Vagina (tissue), 2 donors: ENCODE data around the gene CASD1. TPM values are rescaled to one million over a fixed set of nuclear protein-coding genes. Genes with fewer than 3 reads are reported as not detected.

Source experiments
- DNase-seq, 2 donors: peaks; one replicate each; pipeline ENCODE4 v3.0.0-alpha.2; 2017; ENCODE audit errors: extremely low spot score in 2 of 2
- H3K27ac ChIP-seq: fragments of 200-600 bp; sonication (generic); one replicate; pipeline ENCODE4 v1.5.1; 2019
- H3K27me3 ChIP-seq: fragments of 200-600 bp; sonication (generic); one replicate; pipeline ENCODE4 v1.5.1; 2019
- H3K36me3 ChIP-seq, 2 donors: fragments of 200-600 bp; sonication (generic); one replicate each; pipeline ENCODE4 v1.5.1; 2017 to 2019
- H3K4me1 ChIP-seq: fragments of 200-600 bp; sonication (generic); one replicate; pipeline ENCODE4 v1.5.1; 2019
- H3K4me3 ChIP-seq, 2 donors: fragments of 200-600 bp; sonication (generic); 1 replicate in 1 of 2; 2 replicates in 1 of 2; pipeline ENCODE4 v1.5.1; 2016 to 2019
- H3K9me3 ChIP-seq: fragments of 200-600 bp; sonication (generic); one replicate; pipeline ENCODE4 v1.5.1; 2019
- CTCF ChIP-seq, 3 experiments: fragments of 450-650 bp in 2 of 3; fragments of 200-600 bp in 1 of 3; sonication (generic) in 1 of 3; IDR thresholded peaks; one replicate each; pipeline ENCODE4 v1.5.1; 2017 to 2019; ENCODE audit warnings: antibody characterized with exemption in 3 of 3, mild to moderate bottlenecking in 2 of 3, moderate library complexity in 2 of 3
- POLR2A ChIP-seq, 2 donors: fragments of 450-650 bp; IDR thresholded peaks; one replicate each; pipeline ENCODE4 v1.6.1; 2017; ENCODE audit warnings: antibody characterized with exemption in 2 of 2, mild to moderate bottlenecking in 2 of 2, moderate library complexity in 2 of 2
- POLR2AphosphoS5 ChIP-seq, 2 donors: sonication (generic); formaldehyde crosslinking; IDR thresholded peaks; one replicate each; pipeline ENCODE4 v1.9.0; 2017; ENCODE audit warnings: antibody characterized with exemption in 2 of 2, mild to moderate bottlenecking in 2 of 2, low read depth in 1 of 2; ENCODE audit not compliant: insufficient read depth in 1 of 2
- intact Hi-C: fragments of 100-400 bp; cut with DNase I; formaldehyde crosslinking; loops from one replicate; pipeline ENCODE4 v1.15.1; 2023
- total RNA-seq: library from RNA; depleted of rRNA; stranded (reverse); fragments of >200 nt; gene quantifications from one replicate; pipeline ENCODE4 v1.2.3, GENCODE V29; 2016

The CASD1 gene
- total RNA-seq, 1 donor from 2014 or later = 17.7 TPM

- H3K4me1 ChIP-seq = no peaks in the 10 kb centered on the region
- DNase-seq = no peak
- no peak overlapping the region for H3K4me3 ChIP-seq
- H3K27ac ChIP-seq = no peak overlapping the region
- intact Hi-C loops = no loop called here
- TF ChIP-seq POLR2A (IDR thresholded peaks at IDR 0.05) = no peak
- TF ChIP-seq POLR2AphosphoS5 (IDR thresholded peaks at IDR 0.05; ENCODE audit: insufficient read depth in 1 of 2, low read depth in 1 of 2) = no peak
- TF ChIP-seq CTCF (IDR thresholded peaks at IDR 0.05) = no peak
- no peaks in the 10 kb centered on the region for H3K36me3 ChIP-seq
- no peaks in the 10 kb centered on the region for H3K27me3 ChIP-seq
- no peaks in the 10 kb centered on the region for H3K9me3 ChIP-seq
Measured at GRCh38 chr7:94565247-94565894, 55.8 kb downstream of the CASD1 start.

DNA sequence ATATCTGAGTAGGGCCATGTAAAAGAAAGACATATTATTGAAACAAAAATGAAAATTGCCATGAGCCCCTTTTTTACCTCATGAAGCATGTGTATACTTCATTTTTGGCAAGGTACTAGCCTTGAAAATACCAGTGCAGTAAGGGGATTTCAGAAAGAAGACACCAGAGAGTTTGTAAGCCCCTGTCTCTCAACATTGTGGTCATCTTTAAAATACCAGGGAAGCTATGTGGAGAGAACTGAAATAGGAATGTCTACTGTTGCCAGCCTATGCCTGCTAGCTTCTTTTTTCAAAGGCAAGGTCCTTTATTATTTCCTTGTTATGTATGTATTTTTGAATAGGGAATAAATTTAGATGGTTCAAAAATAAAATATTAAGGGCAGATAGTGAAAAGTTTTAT is 57.8 kb downstream of the CASD1 start:
- TF ChIP-seq POLR2A (IDR thresholded peaks at IDR 0.05) = no peak
- no peak for TF ChIP-seq CTCF (IDR thresholded peaks at IDR 0.05)
- no peak for TF ChIP-seq POLR2AphosphoS5 (IDR thresholded peaks at IDR 0.05; ENCODE audit: insufficient read depth in 1 of 2, low read depth in 1 of 2)
- Histone ChIP-seq H3K9me3 (no peaks in the 10 kb centered on the region), H3K36me3 (no peaks in the 10 kb centered on the region), H3K27ac (no peak overlapping the region), H3K27me3 (no peaks in the 10 kb centered on the region), H3K4me1 (no peaks in the 10 kb centered on the region), H3K4me3 (no peak overlapping the region)
- DNase-seq = no peak
- intact Hi-C loops = no loop called here

GRCh38 chr7:94571816-94572215 is 62.2 kb downstream of the CASD1 start:
- DNase-seq = no peak
- Histone ChIP-seq H3K4me1 (no peaks in the 10 kb centered on the region), H3K36me3 (peaks cover 0 to 6% of the 10 kb centered on the region in 2 donors), H3K27ac (no peak overlapping the region), H3K4me3 (no peak overlapping the region), H3K27me3 (no peaks in the 10 kb centered on the region), H3K9me3 (peaks cover 12% of the 10 kb centered on the region)
- TF ChIP-seq POLR2A (IDR thresholded peaks at IDR 0.05) (no peak), CTCF (IDR thresholded peaks at IDR 0.05) (no peak), POLR2AphosphoS5 (IDR thresholded peaks at IDR 0.05; ENCODE audit: insufficient read depth in 1 of 2, low read depth in 1 of 2) (no peak)
- intact Hi-C loops = no loop called here

GRCh38 chr7:94575646-94576045 is 66.0 kb downstream of the CASD1 start:
- no peak for DNase-seq
- intact Hi-C loops = no loop called here

More at GRCh38 chr7:94575646-94576045, 66.0 kb downstream of the CASD1 start:
- Histone ChIP-seq H3K4me3 (no peak overlapping the region), H3K36me3 (peaks cover 0 to 6% of the 10 kb centered on the region in 2 donors), H3K9me3 (peaks cover 12% of the 10 kb centered on the region), H3K27me3 (no peaks in the 10 kb centered on the region), H3K27ac (no peak overlapping the region), H3K4me1 (no peaks in the 10 kb centered on the region)
- TF ChIP-seq POLR2A (IDR thresholded peaks at IDR 0.05) (no peak), CTCF (IDR thresholded peaks at IDR 0.05) (no peak), POLR2AphosphoS5 (IDR thresholded peaks at IDR 0.05; ENCODE audit: insufficient read depth in 1 of 2, low read depth in 1 of 2) (no peak)
